ENCODE measurements around the gene CPHXL2. TPM values are rescaled to one million over a fixed set of nuclear protein-coding genes. Genes with fewer than 3 reads are reported as not detected.

CPHXL2 gene
- total and polyA plus RNA-seq, 4 donors = not detected

DNA sequence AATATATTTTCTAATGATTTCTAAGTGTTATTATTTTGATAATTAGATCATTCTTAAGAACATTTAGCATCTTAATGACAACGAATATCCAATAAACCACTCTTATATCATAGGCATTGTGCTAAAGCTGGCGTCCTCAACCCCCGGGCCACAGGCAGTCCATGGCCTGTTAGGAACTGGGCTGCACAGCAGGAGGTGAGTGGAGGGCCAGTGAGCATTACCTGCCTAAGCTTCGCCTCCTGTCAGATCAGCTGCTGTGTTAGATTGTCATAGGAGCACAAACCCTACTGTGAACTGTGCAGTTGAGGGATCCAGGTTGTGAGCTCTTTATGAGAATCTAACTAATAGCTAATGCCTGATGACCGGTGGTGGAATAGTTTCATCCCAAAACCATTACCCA lies 20.8 kb upstream of the CPHXL2 start:
- TF ChIP-seq TAF1 (conservative IDR thresholded peaks at IDR 0.05) = no peak
- TF ChIP-seq, protein P1, sequence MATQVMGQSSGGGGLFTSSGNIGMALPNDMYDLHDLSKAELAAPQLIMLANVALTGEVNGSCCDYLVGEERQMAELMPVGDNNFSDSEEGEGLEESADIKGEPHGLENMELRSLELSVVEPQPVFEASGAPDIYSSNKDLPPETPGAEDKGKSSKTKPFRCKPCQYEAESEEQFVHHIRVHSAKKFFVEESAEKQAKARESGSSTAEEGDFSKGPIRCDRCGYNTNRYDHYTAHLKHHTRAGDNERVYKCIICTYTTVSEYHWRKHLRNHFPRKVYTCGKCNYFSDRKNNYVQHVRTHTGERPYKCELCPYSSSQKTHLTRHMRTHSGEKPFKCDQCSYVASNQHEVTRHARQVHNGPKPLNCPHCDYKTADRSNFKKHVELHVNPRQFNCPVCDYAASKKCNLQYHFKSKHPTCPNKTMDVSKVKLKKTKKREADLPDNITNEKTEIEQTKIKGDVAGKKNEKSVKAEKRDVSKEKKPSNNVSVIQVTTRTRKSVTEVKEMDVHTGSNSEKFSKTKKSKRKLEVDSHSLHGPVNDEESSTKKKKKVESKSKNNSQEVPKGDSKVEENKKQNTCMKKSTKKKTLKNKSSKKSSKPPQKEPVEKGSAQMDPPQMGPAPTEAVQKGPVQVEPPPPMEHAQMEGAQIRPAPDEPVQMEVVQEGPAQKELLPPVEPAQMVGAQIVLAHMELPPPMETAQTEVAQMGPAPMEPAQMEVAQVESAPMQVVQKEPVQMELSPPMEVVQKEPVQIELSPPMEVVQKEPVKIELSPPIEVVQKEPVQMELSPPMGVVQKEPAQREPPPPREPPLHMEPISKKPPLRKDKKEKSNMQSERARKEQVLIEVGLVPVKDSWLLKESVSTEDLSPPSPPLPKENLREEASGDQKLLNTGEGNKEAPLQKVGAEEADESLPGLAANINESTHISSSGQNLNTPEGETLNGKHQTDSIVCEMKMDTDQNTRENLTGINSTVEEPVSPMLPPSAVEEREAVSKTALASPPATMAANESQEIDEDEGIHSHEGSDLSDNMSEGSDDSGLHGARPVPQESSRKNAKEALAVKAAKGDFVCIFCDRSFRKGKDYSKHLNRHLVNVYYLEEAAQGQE (IDR thresholded peaks at IDR 0.05) = no peak
- TF ChIP-seq, protein P2, sequence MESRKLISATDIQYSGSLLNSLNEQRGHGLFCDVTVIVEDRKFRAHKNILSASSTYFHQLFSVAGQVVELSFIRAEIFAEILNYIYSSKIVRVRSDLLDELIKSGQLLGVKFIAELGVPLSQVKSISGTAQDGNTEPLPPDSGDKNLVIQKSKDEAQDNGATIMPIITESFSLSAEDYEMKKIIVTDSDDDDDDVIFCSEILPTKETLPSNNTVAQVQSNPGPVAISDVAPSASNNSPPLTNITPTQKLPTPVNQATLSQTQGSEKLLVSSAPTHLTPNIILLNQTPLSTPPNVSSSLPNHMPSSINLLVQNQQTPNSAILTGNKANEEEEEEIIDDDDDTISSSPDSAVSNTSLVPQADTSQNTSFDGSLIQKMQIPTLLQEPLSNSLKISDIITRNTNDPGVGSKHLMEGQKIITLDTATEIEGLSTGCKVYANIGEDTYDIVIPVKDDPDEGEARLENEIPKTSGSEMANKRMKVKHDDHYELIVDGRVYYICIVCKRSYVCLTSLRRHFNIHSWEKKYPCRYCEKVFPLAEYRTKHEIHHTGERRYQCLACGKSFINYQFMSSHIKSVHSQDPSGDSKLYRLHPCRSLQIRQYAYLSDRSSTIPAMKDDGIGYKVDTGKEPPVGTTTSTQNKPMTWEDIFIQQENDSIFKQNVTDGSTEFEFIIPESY (IDR thresholded peaks at IDR 0.05) = no peak
- TF ChIP-seq, protein P3, sequence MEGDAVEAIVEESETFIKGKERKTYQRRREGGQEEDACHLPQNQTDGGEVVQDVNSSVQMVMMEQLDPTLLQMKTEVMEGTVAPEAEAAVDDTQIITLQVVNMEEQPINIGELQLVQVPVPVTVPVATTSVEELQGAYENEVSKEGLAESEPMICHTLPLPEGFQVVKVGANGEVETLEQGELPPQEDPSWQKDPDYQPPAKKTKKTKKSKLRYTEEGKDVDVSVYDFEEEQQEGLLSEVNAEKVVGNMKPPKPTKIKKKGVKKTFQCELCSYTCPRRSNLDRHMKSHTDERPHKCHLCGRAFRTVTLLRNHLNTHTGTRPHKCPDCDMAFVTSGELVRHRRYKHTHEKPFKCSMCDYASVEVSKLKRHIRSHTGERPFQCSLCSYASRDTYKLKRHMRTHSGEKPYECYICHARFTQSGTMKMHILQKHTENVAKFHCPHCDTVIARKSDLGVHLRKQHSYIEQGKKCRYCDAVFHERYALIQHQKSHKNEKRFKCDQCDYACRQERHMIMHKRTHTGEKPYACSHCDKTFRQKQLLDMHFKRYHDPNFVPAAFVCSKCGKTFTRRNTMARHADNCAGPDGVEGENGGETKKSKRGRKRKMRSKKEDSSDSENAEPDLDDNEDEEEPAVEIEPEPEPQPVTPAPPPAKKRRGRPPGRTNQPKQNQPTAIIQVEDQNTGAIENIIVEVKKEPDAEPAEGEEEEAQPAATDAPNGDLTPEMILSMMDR (IDR thresholded peaks at IDR 0.05; ENCODE audit: low read depth, low read length, missing input control) = no peak
- Histone ChIP-seq H3K9ac (ENCODE audit: low read depth in 1 of 2, low read length in 2 of 2) (no peak overlapping the region), H3K27me3 (ENCODE audit: control insufficient read depth in 4 of 4, insufficient read depth in 4 of 4, low read length in 3 of 4) (no peaks in the 10 kb centered on the region), H3K27ac (ENCODE audit: low read depth in 1 of 2, low read length in 2 of 2) (no peak overlapping the region), H3K36me3 (ENCODE audit: control insufficient read depth in 4 of 4, insufficient read depth in 3 of 4, low read depth in 1 of 4, low read length in 3 of 4) (no peaks in the 10 kb centered on the region), H3K9me3 (ENCODE audit: control insufficient read depth in 4 of 4, low read length in 3 of 4) (no peaks in the 10 kb centered on the region), H3K4me1 (ENCODE audit: control insufficient read depth in 4 of 4, insufficient read depth in 4 of 4, low read length in 3 of 4) (no peaks in the 10 kb centered on the region), H3K4me3 (ENCODE audit: low read depth in 1 of 3, low read length in 3 of 3) (no peak overlapping the region)
- DNase-seq (ENCODE audit: low spot score) = no peak
- 88% methylated on average over 5 of the region's 5 CpGs for WGBS

DNA sequence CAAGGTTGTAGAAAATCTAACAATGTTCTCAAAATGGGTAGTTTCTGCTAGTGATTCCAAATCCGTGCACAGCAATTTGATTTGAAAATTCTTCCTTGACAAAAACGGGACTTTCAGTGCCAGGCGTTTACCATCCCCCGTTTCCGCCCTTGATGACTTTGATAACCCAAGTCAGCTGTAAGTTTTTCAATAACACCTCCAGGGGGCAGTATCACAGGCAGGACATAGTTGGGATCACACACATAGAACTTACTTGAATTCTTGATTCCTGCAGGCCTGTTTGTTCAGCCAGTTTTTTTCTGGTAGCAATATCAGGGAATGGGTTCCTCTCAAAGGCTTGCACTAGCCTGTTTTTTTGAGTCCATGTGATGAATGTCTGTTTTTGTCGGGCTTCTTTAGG lies 18.9 kb upstream of the CPHXL2 start:
- no peak for DNase-seq (ENCODE audit: low spot score)
- TF ChIP-seq GABPA (IDR thresholded peaks at IDR 0.05 in 1 of 2, conservative IDR thresholded peaks at IDR 0.05 in 1 of 2) (no peak), HNF4G (IDR thresholded peaks at IDR 0.05) (no peak), RXRA (IDR thresholded peaks at IDR 0.05) (no peak), HNF4A (conservative IDR thresholded peaks at IDR 0.05) (no peak)
- TF ChIP-seq, protein P4, sequence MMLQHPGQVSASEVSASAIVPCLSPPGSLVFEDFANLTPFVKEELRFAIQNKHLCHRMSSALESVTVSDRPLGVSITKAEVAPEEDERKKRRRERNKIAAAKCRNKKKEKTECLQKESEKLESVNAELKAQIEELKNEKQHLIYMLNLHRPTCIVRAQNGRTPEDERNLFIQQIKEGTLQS (IDR thresholded peaks at IDR 0.05) = no peak
- WGBS = 83% methylated on average over 6 of the region's 6 CpGs
- Histone ChIP-seq H3K36me3 (ENCODE audit: control insufficient read depth in 4 of 4, insufficient read depth in 3 of 4, low read depth in 1 of 4, low read length in 3 of 4) (no peaks in the 10 kb centered on the region), H3K4me3 (ENCODE audit: low read depth in 1 of 3, low read length in 3 of 3) (no peak overlapping the region), H3K27ac (ENCODE audit: low read depth in 1 of 2, low read length in 2 of 2) (no peak overlapping the region), H3K4me1 (ENCODE audit: control insufficient read depth in 4 of 4, insufficient read depth in 4 of 4, low read length in 3 of 4) (no peaks in the 10 kb centered on the region), H3K9ac (ENCODE audit: low read depth in 1 of 2, low read length in 2 of 2) (no peak overlapping the region), H3K27me3 (ENCODE audit: control insufficient read depth in 4 of 4, insufficient read depth in 4 of 4, low read length in 3 of 4) (no peaks in the 10 kb centered on the region), H3K9me3 (ENCODE audit: control insufficient read depth in 4 of 4, low read length in 3 of 4) (no peaks in the 10 kb centered on the region)

DNA sequence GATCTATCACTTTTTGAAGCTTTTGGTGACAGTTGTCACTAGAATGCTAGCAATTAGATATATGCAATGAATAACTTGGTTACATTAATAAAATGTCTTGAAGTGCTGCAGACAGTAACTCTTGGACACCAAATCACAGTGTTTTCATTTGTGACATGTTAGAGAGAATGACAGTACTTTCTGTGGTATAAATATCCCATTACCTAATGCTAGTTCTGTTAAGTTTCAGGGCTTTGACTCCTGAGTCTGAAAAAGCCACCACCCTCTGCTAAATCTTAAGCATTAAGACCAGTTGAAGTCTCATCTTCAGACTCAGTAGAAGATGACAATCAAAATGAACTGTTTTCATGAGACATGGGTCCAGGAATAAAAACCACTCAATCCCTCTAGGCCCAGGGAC lies 10.6 kb upstream of the CPHXL2 start:
- H3K4me3 ChIP-seq (ENCODE audit: low read depth in 1 of 3, low read length in 3 of 3) = no peak overlapping the region
- TF ChIP-seq GABPA (IDR thresholded peaks at IDR 0.05 in 1 of 2, conservative IDR thresholded peaks at IDR 0.05 in 1 of 2) (no peak), SP1 (IDR thresholded peaks at IDR 0.05) (no peak), EGR1 (IDR thresholded peaks at IDR 0.05; ENCODE audit: low read depth in 2 of 2) (no peak), RAD21 (IDR thresholded peaks at IDR 0.05) (no peak), RXRA (IDR thresholded peaks at IDR 0.05) (no peak), FOXA2 (IDR thresholded peaks at IDR 0.05) (no peak), FOXA1 (IDR thresholded peaks at IDR 0.05) (no peak)
- TF ChIP-seq, protein P5, sequence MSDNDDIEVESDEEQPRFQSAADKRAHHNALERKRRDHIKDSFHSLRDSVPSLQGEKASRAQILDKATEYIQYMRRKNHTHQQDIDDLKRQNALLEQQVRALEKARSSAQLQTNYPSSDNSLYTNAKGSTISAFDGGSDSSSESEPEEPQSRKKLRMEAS (IDR thresholded peaks at IDR 0.05) = no peak
- TF ChIP-seq, protein P2 (IDR thresholded peaks at IDR 0.05) = no peak
- H3K27ac ChIP-seq (ENCODE audit: low read depth in 1 of 2, low read length in 2 of 2) = no peak overlapping the region
- no peak for DNase-seq (ENCODE audit: low spot score)
- no peaks in the 10 kb centered on the region for H3K4me1 ChIP-seq (ENCODE audit: control insufficient read depth in 4 of 4, insufficient read depth in 4 of 4, low read length in 3 of 4)
- no peaks in the 10 kb centered on the region for H3K36me3 ChIP-seq (ENCODE audit: control insufficient read depth in 4 of 4, insufficient read depth in 3 of 4, low read depth in 1 of 4, low read length in 3 of 4)
- no peaks in the 10 kb centered on the region for H3K9me3 ChIP-seq (ENCODE audit: control insufficient read depth in 4 of 4, low read length in 3 of 4)
- no peak overlapping the region for H3K9ac ChIP-seq (ENCODE audit: low read depth in 1 of 2, low read length in 2 of 2)
- H3K27me3 ChIP-seq (ENCODE audit: control insufficient read depth in 4 of 4, insufficient read depth in 4 of 4, low read length in 3 of 4) = no peaks in the 10 kb centered on the region
